DND-41 (cell line): Measurements from ENCODE around the gene PRRG1.

Experiments used
- ATAC-seq: fragments of 200-7000 bp; cut with Tn5 transposase; 3 replicates; pipeline ENCODE4 v1.9.1; 2021; ENCODE audit warnings: low read depth; ENCODE audit not compliant: insufficient read depth
- DNase-seq: peaks from one replicate; pipeline ENCODE4 v3.0.0-alpha.2; 2020
- H2AFZ ChIP-seq: 2 replicates; pipeline ENCODE4 v1.6.0; 2012; ENCODE audit warnings: low read depth, low read length
- H3K27ac ChIP-seq: 2 replicates; pipeline ENCODE4 v1.5.1; 2012; ENCODE audit warnings: low read length, inconsistent platforms
- H3K27me3 ChIP-seq: fragments of 200-600 bp; sonication (generic); 2 replicates; pipeline ENCODE4 v1.6.0; 2012; ENCODE audit warnings: low read length, mild to moderate bottlenecking, inconsistent platforms; ENCODE audit not compliant: insufficient read depth, poor library complexity
- H3K36me3 ChIP-seq: 2 replicates; pipeline ENCODE4 v1.5.1; 2012; ENCODE audit warnings: low read length, inconsistent platforms; ENCODE audit not compliant: insufficient read depth
- H3K4me1 ChIP-seq: 2 replicates; pipeline ENCODE4 v1.5.1; 2012; ENCODE audit warnings: mild to moderate bottlenecking, low read length; ENCODE audit not compliant: insufficient read depth
- H3K4me2 ChIP-seq: 2 replicates; pipeline ENCODE4 v1.6.0; 2012; ENCODE audit warnings: mild to moderate bottlenecking, moderate library complexity, low read length, inconsistent platforms; ENCODE audit not compliant: insufficient read depth
- H3K4me3 ChIP-seq, 2 experiments: fragments of 200-600 bp in 1 of 2; shearing (Covaris generic) in 1 of 2; 2 replicates each; pipeline ENCODE4 v1.5.1; 2012 to 2016; ENCODE audit warnings: inconsistent platforms in 2 of 2, low read length in 2 of 2, mild to moderate bottlenecking in 2 of 2, low read depth in 1 of 2, moderate library complexity in 1 of 2
- H3K79me2 ChIP-seq: 2 replicates; pipeline ENCODE4 v1.6.0; 2012; ENCODE audit warnings: low read length, inconsistent platforms; ENCODE audit not compliant: insufficient read depth
- H3K9ac ChIP-seq: 2 replicates; pipeline ENCODE4 v1.6.0; 2012; ENCODE audit warnings: low read depth, mild to moderate bottlenecking, inconsistent platforms, low read length, moderate library complexity
- H3K9me3 ChIP-seq: 2 replicates; pipeline ENCODE4 v1.5.1; 2012; ENCODE audit warnings: low read length, moderate library complexity, mild to moderate bottlenecking, inconsistent platforms; ENCODE audit not compliant: insufficient read depth, severe bottlenecking
- H4K20me1 ChIP-seq: 2 replicates; pipeline ENCODE4 v1.6.0; 2012; ENCODE audit warnings: low read length; ENCODE audit not compliant: insufficient read depth
- EZH2 ChIP-seq: IDR thresholded peaks from 3 replicates; pipeline ENCODE4 v1.6.1; 2012; ENCODE audit warnings: borderline replicate concordance, low read depth, mild to moderate bottlenecking, moderate library complexity, low read length, inconsistent platforms; ENCODE audit not compliant: severe bottlenecking
- TF ChIP-seq, protein P1 (sequence below): IDR thresholded peaks from 2 replicates; pipeline ENCODE4 v1.5.1; 2012; ENCODE audit warnings: borderline replicate concordance, low read length, moderate library complexity, mild to moderate bottlenecking; ENCODE audit not compliant: poor library complexity, severe bottlenecking; ENCODE audit errors: extremely low read depth

PRRG1 gene

DNA sequence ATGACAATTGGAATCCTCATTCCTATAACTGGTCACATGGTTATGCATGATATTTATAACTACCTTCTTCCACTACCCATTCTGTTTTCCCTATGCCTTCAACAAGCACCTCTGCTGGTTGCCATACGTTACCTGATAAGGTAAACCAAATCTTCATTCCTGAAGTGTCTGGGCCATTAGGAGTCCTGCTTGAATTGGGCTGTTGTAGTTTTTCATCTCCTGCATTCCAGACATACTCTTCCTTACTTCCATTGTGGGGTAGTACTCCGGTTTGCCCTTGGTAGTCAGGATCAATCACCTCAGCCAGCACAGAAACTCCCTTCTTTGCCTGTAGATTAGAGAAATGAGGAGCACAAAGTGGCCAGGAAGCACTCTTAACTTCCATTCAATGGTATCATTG is 113.2 kb downstream of the PRRG1 start:
- TF ChIP-seq EZH2: no peak
- TF ChIP-seq, protein P1, sequence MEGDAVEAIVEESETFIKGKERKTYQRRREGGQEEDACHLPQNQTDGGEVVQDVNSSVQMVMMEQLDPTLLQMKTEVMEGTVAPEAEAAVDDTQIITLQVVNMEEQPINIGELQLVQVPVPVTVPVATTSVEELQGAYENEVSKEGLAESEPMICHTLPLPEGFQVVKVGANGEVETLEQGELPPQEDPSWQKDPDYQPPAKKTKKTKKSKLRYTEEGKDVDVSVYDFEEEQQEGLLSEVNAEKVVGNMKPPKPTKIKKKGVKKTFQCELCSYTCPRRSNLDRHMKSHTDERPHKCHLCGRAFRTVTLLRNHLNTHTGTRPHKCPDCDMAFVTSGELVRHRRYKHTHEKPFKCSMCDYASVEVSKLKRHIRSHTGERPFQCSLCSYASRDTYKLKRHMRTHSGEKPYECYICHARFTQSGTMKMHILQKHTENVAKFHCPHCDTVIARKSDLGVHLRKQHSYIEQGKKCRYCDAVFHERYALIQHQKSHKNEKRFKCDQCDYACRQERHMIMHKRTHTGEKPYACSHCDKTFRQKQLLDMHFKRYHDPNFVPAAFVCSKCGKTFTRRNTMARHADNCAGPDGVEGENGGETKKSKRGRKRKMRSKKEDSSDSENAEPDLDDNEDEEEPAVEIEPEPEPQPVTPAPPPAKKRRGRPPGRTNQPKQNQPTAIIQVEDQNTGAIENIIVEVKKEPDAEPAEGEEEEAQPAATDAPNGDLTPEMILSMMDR: no peak
- Histone ChIP-seq H2AFZ (no peak overlapping the region), H3K4me1 (no peaks in the 10 kb centered on the region), H3K27me3 (no peaks in the 10 kb centered on the region), H3K9me3 (no peaks in the 10 kb centered on the region), H3K4me2 (no peak overlapping the region), H3K27ac (no peak overlapping the region), H4K20me1 (no peaks in the 10 kb centered on the region), H3K79me2 (no peaks in the 10 kb centered on the region), H3K36me3 (no peaks in the 10 kb centered on the region), H3K4me3 (no peak overlapping the region), H3K9ac (no peak overlapping the region)
- DNase-seq: no peak
- no peak for ATAC-seq

DNA sequence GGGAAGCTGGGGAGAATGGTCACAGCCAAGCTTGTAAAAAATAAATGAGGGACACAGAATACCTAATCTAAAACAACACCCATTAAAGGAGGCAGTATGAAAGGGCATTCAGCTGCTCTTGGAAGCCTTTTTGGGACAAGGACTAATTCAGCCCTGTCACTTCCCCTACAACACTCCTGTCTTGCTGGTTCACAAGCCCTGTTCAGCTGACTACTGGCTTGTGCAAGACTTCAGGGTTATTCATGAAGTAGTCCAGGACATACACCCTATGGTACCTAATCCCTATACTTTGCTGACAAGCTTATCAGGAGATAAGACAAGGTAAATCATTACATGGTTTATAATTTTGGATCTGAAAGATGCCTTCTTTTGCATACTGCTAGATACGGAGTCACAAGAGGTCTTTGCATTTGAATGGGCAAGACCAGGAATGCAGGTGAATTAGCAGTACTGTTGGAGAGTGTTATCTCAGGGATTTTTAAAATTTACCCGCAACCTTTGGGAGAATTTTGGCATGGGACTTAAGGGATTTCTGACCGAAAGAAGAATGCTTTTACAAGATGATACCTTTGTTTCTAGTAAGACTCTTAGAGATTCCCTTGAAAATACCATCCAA is 119.1 kb downstream of the PRRG1 start:
- H3K36me3 ChIP-seq: no peaks in the 10 kb centered on the region
- no peak for ATAC-seq
- no peaks in the 10 kb centered on the region for H3K79me2 ChIP-seq
- no peak overlapping the region for H3K4me3 ChIP-seq
- TF ChIP-seq EZH2: no peak
- TF ChIP-seq, protein P1: no peak
- H3K9ac ChIP-seq: no peak overlapping the region
- H4K20me1 ChIP-seq: no peaks in the 10 kb centered on the region
- H3K4me1 ChIP-seq: no peaks in the 10 kb centered on the region
- H2AFZ ChIP-seq: no peak overlapping the region
- H3K27me3 ChIP-seq: no peaks in the 10 kb centered on the region
- H3K9me3 ChIP-seq: no peaks in the 10 kb centered on the region
- H3K27ac ChIP-seq: no peak overlapping the region
- no peak for DNase-seq
- no peak overlapping the region for H3K4me2 ChIP-seq

DNA sequence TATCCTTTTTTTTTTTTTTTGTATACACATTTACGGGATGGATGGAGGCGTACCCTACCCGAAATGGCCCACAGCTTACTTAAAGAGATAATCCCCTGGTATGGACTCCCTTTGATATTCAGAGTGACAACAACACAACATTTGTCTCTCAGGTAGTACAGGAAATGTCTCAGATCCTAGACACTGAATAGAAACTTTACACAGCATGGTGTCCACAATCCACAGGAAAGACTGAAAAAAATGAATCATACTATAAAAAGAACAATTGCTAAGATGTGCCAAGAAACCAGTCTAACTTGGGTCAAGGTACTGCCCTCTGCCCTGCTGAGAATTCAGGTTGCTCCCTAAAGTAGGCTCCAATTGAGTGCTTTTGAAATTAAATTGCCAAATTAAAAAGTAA is 121.5 kb downstream of the PRRG1 start:
- Histone ChIP-seq H3K27me3 (no peaks in the 10 kb centered on the region), H3K79me2 (no peaks in the 10 kb centered on the region), H3K4me3 (no peak overlapping the region), H2AFZ (no peak overlapping the region), H3K9me3 (no peaks in the 10 kb centered on the region), H3K27ac (no peak overlapping the region), H3K4me2 (no peak overlapping the region), H3K9ac (no peak overlapping the region), H3K4me1 (no peaks in the 10 kb centered on the region), H3K36me3 (no peaks in the 10 kb centered on the region), H4K20me1 (no peaks in the 10 kb centered on the region)
- ATAC-seq: no peak
- DNase-seq: no peak
- TF ChIP-seq, protein P1: no peak
- TF ChIP-seq EZH2: no peak
